Measurements from ENCODE around the gene SEPTIN14. TPM values are rescaled to one million over a fixed set of nuclear protein-coding genes. Genes with fewer than 3 reads are reported as not detected.
A peak's percentile ranks its signal among the peaks of the same experiment; 100 is the strongest.
"Not testable (repeated sequence)": the region's sequence is repeated elsewhere in the genome, so short reads cannot be mapped to it uniquely, and the experiment has no call there.

The SEPTIN14 gene
- polyA plus RNA-seq (2012; ENCODE audit: low read depth, missing spikeins) = not detected

- not testable (repeated sequence) for DNase-seq (ENCODE audit: insufficient read length, low spot score)
- peak; percentile 70 for FAIRE-seq
Observed at GRCh38 chr7:55862652-55863051, at the start of gene SEPTIN14. SEPTIN14 (minus strand) TSS chr7:55862752; CDS start chr7:55861996, 756 bp downstream.

DNA sequence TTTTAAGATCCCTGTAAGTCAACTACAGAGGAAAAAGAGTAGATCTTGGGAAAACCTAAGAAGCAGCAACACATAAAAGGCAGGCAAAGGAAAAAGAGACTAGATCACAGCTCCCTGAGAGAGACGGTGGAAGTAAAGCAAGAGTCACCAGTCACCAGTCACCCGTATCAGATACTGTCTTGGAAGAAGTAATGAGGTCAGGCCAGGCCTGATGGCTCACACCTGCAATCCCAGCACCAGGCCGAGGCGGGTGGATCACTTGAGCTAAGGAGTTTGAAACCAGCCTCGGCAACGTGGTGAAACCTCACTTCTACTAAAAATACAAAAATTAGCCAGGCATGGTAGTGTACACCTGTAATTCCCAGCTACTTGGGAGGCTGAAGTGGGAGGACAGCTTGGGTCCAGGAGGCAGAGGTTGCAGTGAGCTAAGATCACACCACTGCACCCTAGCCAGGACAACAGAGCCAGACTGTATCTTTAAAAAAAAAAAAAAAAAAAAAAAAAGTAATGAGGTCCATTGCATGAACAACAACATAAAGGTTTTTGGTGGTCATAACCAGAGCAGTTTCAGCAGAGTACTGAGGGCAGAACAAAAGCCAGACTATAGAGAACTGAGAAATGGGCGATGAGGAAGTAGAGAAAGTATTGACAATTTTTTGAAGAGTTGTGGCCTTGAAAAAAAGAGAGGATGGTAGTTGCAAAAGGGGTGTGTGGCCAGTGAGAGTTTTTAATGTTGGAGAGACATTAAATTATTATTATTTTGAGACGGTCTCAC lies 41.6 kb upstream of the SEPTIN14 start:
- peak; percentile 40 for FAIRE-seq

DNA sequence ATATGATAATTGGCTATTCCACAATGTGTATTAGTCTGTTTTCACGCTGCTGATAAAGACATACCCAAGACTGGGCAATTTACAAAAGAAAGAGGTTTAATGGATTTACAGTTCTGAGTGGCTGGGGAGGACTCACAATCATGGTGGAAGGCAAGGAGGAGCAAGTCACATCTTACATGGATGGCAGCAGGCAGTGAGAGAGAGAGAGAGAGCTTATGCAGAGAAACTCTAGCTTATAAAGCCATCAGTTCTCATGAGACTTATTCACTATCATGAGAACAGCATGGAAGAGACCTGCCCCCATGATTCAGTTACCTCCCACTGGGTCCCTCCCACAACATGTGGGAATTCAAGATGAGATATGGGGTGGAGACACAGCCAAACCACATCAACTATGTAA lies 38.5 kb upstream of the SEPTIN14 start:
- not testable (repeated sequence) for FAIRE-seq; DNase-seq (ENCODE audit: insufficient read length, low spot score)

More for the DNA sequence above, 41.6 kb upstream of the SEPTIN14 start:
- peak; percentile 7 for DNase-seq (ENCODE audit: insufficient read length, low spot score)
- TF ChIP-seq SPI1 (IDR thresholded peaks at IDR 0.05; ENCODE audit: low read depth, low read length) (peak; percentile 85), PAX5 (IDR thresholded peaks at IDR 0.05; ENCODE audit: insufficient read depth, low read length, severe bottlenecking) (no peak)

GRCh38 chr7:55898287-55898686 lies 35.7 kb upstream of the SEPTIN14 start:
- DNase-seq (ENCODE audit: insufficient read length, low spot score) (no peak), FAIRE-seq (no peak)
- TF ChIP-seq PAX5 (IDR thresholded peaks at IDR 0.05; ENCODE audit: insufficient read depth, low read length, severe bottlenecking) = no peak
- TF ChIP-seq POU2F2 (IDR thresholded peaks at IDR 0.05; ENCODE audit: low read depth, low read length) = no peak
- no peak for TF ChIP-seq POLR2A (IDR thresholded peaks at IDR 0.05; ENCODE audit: low read depth, low read length)
- no peak for TF ChIP-seq POLR2AphosphoS5 (IDR thresholded peaks at IDR 0.05; ENCODE audit: low read depth, low read length)
- TF ChIP-seq TAF1 (IDR thresholded peaks at IDR 0.05; ENCODE audit: low read depth, low read length) = no peak
- TF ChIP-seq SPI1 (IDR thresholded peaks at IDR 0.05; ENCODE audit: low read depth, low read length) = no peak

- FAIRE-seq = no peak
- no peak for DNase-seq (ENCODE audit: insufficient read length, low spot score)
Observed at GRCh38 chr7:55895021-55895420, 32.5 kb upstream of the SEPTIN14 start.

DNA sequence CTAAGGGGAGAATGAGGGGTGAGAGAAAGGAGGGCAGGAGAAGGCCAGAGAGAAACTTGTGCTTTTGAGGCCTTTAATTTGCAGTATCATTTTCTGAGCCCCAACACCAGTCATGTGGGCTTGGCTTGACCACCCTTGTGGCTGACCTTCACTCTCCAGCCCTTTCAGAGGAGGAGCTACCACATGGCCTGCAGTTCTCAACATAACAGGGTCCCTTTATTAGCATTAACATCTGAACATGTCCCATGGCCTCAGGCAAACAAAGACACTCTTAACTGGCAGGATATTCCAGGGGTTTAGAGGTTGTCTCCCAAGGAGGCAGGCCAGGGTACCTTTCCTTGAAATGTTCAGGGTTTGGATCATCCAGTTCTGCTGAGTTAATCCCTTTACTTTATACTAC lies 31.4 kb upstream of the SEPTIN14 start:
- no peak for FAIRE-seq
- TF ChIP-seq PAX5 (IDR thresholded peaks at IDR 0.05; ENCODE audit: insufficient read depth, low read length, severe bottlenecking) (no peak), POLR2AphosphoS5 (IDR thresholded peaks at IDR 0.05; ENCODE audit: low read depth, low read length) (no peak), POU2F2 (IDR thresholded peaks at IDR 0.05; ENCODE audit: low read depth, low read length) (no peak), SPI1 (IDR thresholded peaks at IDR 0.05; ENCODE audit: low read depth, low read length) (no peak), TAF1 (IDR thresholded peaks at IDR 0.05; ENCODE audit: low read depth, low read length) (no peak), POLR2A (IDR thresholded peaks at IDR 0.05; ENCODE audit: low read depth, low read length) (no peak)

More at GRCh38 chr7:55895021-55895420, 32.5 kb upstream of the SEPTIN14 start:
- TF ChIP-seq POLR2AphosphoS5 (IDR thresholded peaks at IDR 0.05; ENCODE audit: low read depth, low read length) = no peak
- TF ChIP-seq POLR2A (IDR thresholded peaks at IDR 0.05; ENCODE audit: low read depth, low read length) = no peak
- no peak for TF ChIP-seq SPI1 (IDR thresholded peaks at IDR 0.05; ENCODE audit: low read depth, low read length)
- TF ChIP-seq TAF1 (IDR thresholded peaks at IDR 0.05; ENCODE audit: low read depth, low read length) = no peak
- TF ChIP-seq POU2F2 (IDR thresholded peaks at IDR 0.05; ENCODE audit: low read depth, low read length) = no peak
- no peak for TF ChIP-seq PAX5 (IDR thresholded peaks at IDR 0.05; ENCODE audit: insufficient read depth, low read length, severe bottlenecking)

DNA sequence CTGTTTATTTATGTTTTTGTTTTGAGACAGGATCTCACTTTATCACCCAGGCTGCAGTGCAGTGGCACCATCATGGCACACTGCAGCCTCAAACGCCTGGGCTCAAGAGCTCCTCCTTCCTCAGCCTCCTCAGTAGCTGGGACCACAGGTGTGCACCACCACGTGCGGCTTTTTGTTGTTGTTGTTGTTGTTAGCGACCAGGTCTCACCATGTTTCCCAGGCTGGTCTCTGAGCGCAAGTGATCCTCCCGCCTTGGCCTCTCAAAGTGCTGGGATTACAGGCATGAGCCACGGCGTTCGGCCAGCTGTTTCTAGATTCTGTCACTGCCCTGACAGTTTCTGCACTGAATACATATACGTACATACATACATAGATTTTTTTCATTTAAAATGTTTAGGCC lies 25.8 kb upstream of the SEPTIN14 start:
- FAIRE-seq = not testable (repeated sequence)

More for the DNA sequence above, 31.4 kb upstream of the SEPTIN14 start:
- no peak for DNase-seq (ENCODE audit: insufficient read length, low spot score)

DNA sequence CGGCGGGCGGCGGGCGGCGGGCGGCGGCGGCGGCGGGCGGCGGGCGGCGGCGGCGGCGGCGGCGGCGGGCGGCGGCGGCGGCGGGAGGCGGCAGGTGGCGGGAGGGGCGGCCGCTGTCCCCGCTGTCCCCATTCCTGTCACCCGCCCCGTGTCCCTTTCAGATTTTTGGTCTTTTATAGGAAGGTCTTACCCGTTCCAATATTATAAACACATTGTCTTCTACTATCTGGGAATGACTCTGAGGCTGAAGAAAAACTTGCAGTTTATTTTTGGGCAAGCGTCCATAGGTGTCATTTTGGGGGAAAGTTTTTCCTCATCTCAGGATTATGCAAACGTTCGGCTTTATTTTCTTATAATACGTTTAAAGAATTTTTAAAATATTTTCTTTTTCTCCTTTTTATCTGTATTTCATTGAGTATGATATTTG lies 25.3 kb upstream of the SEPTIN14 start:
- FAIRE-seq (no peak), DNase-seq (ENCODE audit: insufficient read length, low spot score) (peak; percentile 14)
- no peak for TF ChIP-seq SPI1 (IDR thresholded peaks at IDR 0.05; ENCODE audit: low read depth, low read length)
- no peak for TF ChIP-seq PAX5 (IDR thresholded peaks at IDR 0.05; ENCODE audit: insufficient read depth, low read length, severe bottlenecking)
- no peak for TF ChIP-seq TAF1 (IDR thresholded peaks at IDR 0.05; ENCODE audit: low read depth, low read length)
- no peak for TF ChIP-seq POLR2A (IDR thresholded peaks at IDR 0.05; ENCODE audit: low read depth, low read length)
- no peak for TF ChIP-seq POU2F2 (IDR thresholded peaks at IDR 0.05; ENCODE audit: low read depth, low read length)
- TF ChIP-seq POLR2AphosphoS5 (IDR thresholded peaks at IDR 0.05; ENCODE audit: low read depth, low read length) = no peak

More for the DNA sequence above, 25.8 kb upstream of the SEPTIN14 start:
- DNase-seq (ENCODE audit: insufficient read length, low spot score) = not testable (repeated sequence)

- TF ChIP-seq SPI1 (IDR thresholded peaks at IDR 0.05; ENCODE audit: low read depth, low read length) (no peak), PAX5 (IDR thresholded peaks at IDR 0.05; ENCODE audit: insufficient read depth, low read length, severe bottlenecking) (no peak)
- FAIRE-seq = no peak
- DNase-seq (ENCODE audit: insufficient read length, low spot score) = no peak
Observed at GRCh38 chr7:55884321-55884720, 21.8 kb upstream of the SEPTIN14 start.

DNA sequence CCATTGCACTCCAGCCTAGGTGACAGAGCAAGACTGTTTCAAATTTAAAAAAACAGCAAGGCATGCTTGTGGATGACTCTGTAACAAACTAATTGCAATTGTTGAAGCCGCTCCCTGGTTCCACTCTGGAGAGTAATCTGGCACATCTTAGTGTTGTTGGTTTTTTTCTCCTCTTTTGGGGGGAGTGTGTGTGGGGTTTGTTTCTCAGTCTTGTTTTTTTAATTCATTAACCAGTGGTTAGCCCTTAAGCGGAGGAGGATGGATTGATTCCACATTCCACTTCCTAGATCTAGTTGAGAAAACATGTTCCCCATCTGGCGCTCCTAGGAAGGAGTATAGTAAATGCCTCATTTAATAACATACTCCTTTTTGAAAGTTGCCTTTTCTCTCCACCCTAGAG lies 16.1 kb upstream of the SEPTIN14 start:
- DNase-seq (ENCODE audit: insufficient read length, low spot score) = no peak
- TF ChIP-seq TAF1 (IDR thresholded peaks at IDR 0.05; ENCODE audit: low read depth, low read length) (no peak), POLR2AphosphoS5 (IDR thresholded peaks at IDR 0.05; ENCODE audit: low read depth, low read length) (no peak), POU2F2 (IDR thresholded peaks at IDR 0.05; ENCODE audit: low read depth, low read length) (no peak), PAX5 (IDR thresholded peaks at IDR 0.05; ENCODE audit: insufficient read depth, low read length, severe bottlenecking) (no peak), POLR2A (IDR thresholded peaks at IDR 0.05; ENCODE audit: low read depth, low read length) (no peak), SPI1 (IDR thresholded peaks at IDR 0.05; ENCODE audit: low read depth, low read length) (no peak)
- FAIRE-seq = no peak

- DNase-seq (ENCODE audit: insufficient read length, low spot score) = no peak
- FAIRE-seq = no peak
- no peak for TF ChIP-seq POLR2AphosphoS5 (IDR thresholded peaks at IDR 0.05; ENCODE audit: low read depth, low read length)
- no peak for TF ChIP-seq TAF1 (IDR thresholded peaks at IDR 0.05; ENCODE audit: low read depth, low read length)
Observed at GRCh38 chr7:55877308-55877707, 14.8 kb upstream of the SEPTIN14 start.
